GM21529 (cell line): ENCODE measurements around the gene P2RY2.

Experiments
- ATAC-seq: cut with Tn5 transposase; IDR thresholded peaks from one replicate; pipeline ENCODE4 v1.9.1; 2021; ENCODE audit not compliant: unreplicated experiment

Gene P2RY2

GRCh38 chr11:73281796-73282660, 63.9 kb downstream of the P2RY2 start:
- no peak for ATAC-seq

GRCh38 chr11:73283276-73284000, 65.4 kb downstream of the P2RY2 start:
- no peak for ATAC-seq

- ATAC-seq = no peak
Measured at GRCh38 chr11:73284106-73284505, 66.0 kb downstream of the P2RY2 start.

GRCh38 chr11:73285721-73286120, 67.6 kb downstream of the P2RY2 start:
- no peak for ATAC-seq
